Smooth muscle cell (in vitro differentiated cells): ENCODE results near the gene ZMIZ1. TPM values are rescaled to one million over a fixed set of nuclear protein-coding genes. Genes with fewer than 3 reads are reported as not detected.

ENCODE experiments used
- DNase-seq: peaks from one replicate; lab custom pipeline; 2025; ENCODE audit not compliant: unreplicated experiment; lab: John Stamatoyannopoulos, UW
- H2AFZ ChIP-seq: fragments of 200-600 bp; sonication (generic); 2 replicates; pipeline ENCODE4 v1.6.0; 2016; ENCODE audit warnings: antibody characterized with exemption, low read depth, mild to moderate bottlenecking
- H3F3A ChIP-seq: fragments of 200-600 bp; sonication (generic); 2 replicates; pipeline ENCODE4 v1.6.0; 2017; ENCODE audit warnings: antibody characterized with exemption, low read depth
- H3K27ac ChIP-seq: fragments of 200-600 bp; sonication (generic); 2 replicates; pipeline ENCODE4 v1.5.1; 2016; ENCODE audit warnings: low read depth, mild to moderate bottlenecking
- H3K27me3 ChIP-seq: fragments of 200-600 bp; sonication (generic); 2 replicates; pipeline ENCODE4 v1.6.1; 2016; ENCODE audit warnings: low read depth, mild to moderate bottlenecking
- H3K36me3 ChIP-seq: fragments of 200-600 bp; sonication (generic); 2 replicates; pipeline ENCODE4 v1.5.1; 2016; ENCODE audit warnings: low read depth
- H3K4me1 ChIP-seq: fragments of 200-600 bp; sonication (generic); 2 replicates; pipeline ENCODE4 v1.5.1; 2016; ENCODE audit warnings: low read depth
- H3K4me2 ChIP-seq: fragments of 200-600 bp; sonication (generic); 2 replicates; pipeline ENCODE4 v1.6.0; 2016; ENCODE audit warnings: mild to moderate bottlenecking
- H3K4me3 ChIP-seq: fragments of 200-600 bp; sonication (generic); 2 replicates; pipeline ENCODE4 v1.5.1; 2016; ENCODE audit warnings: mild to moderate bottlenecking
- H3K79me2 ChIP-seq: fragments of 200-600 bp; sonication (generic); 2 replicates; pipeline ENCODE4 v1.6.0; 2016; ENCODE audit warnings: low read depth, mild to moderate bottlenecking
- H3K9ac ChIP-seq: fragments of 200-600 bp; sonication (generic); 2 replicates; pipeline ENCODE4 v1.6.0; 2016; ENCODE audit warnings: low read depth
- H3K9me3 ChIP-seq: fragments of 200-600 bp; sonication (generic); replicated peaks from 2 replicates; pipeline ENCODE4 v1.5.1; 2016; ENCODE audit warnings: low read depth
- H4K20me1 ChIP-seq: fragments of 200-600 bp; sonication (generic); 2 replicates; pipeline ENCODE4 v1.6.0; 2016; ENCODE audit warnings: low read depth
- CTCF ChIP-seq: fragments of 200-600 bp; sonication (generic); IDR thresholded peaks from 2 replicates; pipeline ENCODE4 v1.5.1; 2017; ENCODE audit warnings: borderline replicate concordance, mild to moderate bottlenecking, antibody characterized with exemption; ENCODE audit not compliant: insufficient read depth, poor library complexity, severe bottlenecking
- WGBS: methylation state at CpG from one replicate; pipeline ENCODE4 v1.1.7; 2016; ENCODE audit warnings: low lambda C conversion rate; 5-methylcytosine and 5-hydroxymethylcytosine counted together
- polyA plus RNA-seq: library from polyadenylated mRNA; unstranded; fragments of >200 nt; fragmentation: Nextera tagmentation; extraction: Ambion mirVana; gene quantifications from 2 replicates; pipeline ENCODE4 v1.2.1, GENCODE V29; 2016
- total RNA-seq: library from RNA; depleted of rRNA; stranded (reverse); fragments of >200 nt; gene quantifications from 2 replicates; pipeline ENCODE4 v1.2.3, GENCODE V29; 2014

The ZMIZ1 gene
- total and polyA plus RNA-seq, 2 experiments from 2014 or later = 24.2 to 31.3 TPM

DNA sequence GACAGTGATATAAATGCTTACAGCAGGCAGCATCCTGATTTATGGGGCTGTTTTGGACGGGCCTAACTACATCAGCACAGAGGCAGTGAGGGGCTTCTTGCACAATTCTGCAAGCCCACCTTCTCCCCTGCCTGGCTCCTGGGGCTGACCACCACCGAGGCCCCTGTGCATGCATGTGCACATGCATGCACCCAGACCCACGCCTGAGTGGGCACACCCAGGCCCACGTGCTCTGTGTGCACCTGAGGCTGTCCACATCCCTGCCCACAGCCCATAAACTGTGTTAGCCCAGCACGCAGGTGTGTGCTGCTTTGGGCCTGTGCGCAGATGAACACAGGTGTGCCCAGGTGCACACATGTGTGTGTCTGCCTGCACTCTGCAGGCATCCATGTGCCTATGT, 40.0 kb downstream of the ZMIZ1 start:
- no peak overlapping the region for H2AFZ ChIP-seq
- H4K20me1 ChIP-seq = peaks cover 100% of the 10 kb centered on the region
- 84% methylated on average over 6 of the region's 6 CpGs for WGBS
- H3K4me2 ChIP-seq = no peak overlapping the region
- no peaks in the 10 kb centered on the region for H3K27me3 ChIP-seq
- H3K4me1 ChIP-seq = peaks cover 24% of the 10 kb centered on the region
- H3K4me3 ChIP-seq = no peak overlapping the region
- no peak for TF ChIP-seq CTCF
- peaks cover 100% of the 10 kb centered on the region for H3K79me2 ChIP-seq
- H3K27ac ChIP-seq = no peak overlapping the region
- no peaks in the 10 kb centered on the region for H3K36me3 ChIP-seq
- DNase-seq = no peak
- H3K9me3 ChIP-seq = no peaks in the 10 kb centered on the region
- peaks cover 9% of the 10 kb centered on the region for H3F3A ChIP-seq
- no peak overlapping the region for H3K9ac ChIP-seq

- no peak for TF ChIP-seq CTCF
- H3K4me3 ChIP-seq = no peak overlapping the region
- peaks cover 98% of the 10 kb centered on the region for H3K79me2 ChIP-seq
- H3K27ac ChIP-seq = peak overlapping the region; percentile 92
- H3K27me3 ChIP-seq = no peaks in the 10 kb centered on the region
- H3K9ac ChIP-seq = no peak overlapping the region
- no peaks in the 10 kb centered on the region for H3K9me3 ChIP-seq
- peaks cover 13% of the 10 kb centered on the region for H3F3A ChIP-seq
- no peaks in the 10 kb centered on the region for H3K36me3 ChIP-seq
- 84% methylated on average over 5 of the region's 5 CpGs for WGBS
- H3K4me2 ChIP-seq = no peak overlapping the region
- H4K20me1 ChIP-seq = peaks cover 98% of the 10 kb centered on the region
- no peak overlapping the region for H2AFZ ChIP-seq
- peaks cover 45% of the 10 kb centered on the region for H3K4me1 ChIP-seq
- no peak for DNase-seq
Observed at GRCh38 chr10:79111427-79111826, 42.7 kb downstream of the ZMIZ1 start.

DNA sequence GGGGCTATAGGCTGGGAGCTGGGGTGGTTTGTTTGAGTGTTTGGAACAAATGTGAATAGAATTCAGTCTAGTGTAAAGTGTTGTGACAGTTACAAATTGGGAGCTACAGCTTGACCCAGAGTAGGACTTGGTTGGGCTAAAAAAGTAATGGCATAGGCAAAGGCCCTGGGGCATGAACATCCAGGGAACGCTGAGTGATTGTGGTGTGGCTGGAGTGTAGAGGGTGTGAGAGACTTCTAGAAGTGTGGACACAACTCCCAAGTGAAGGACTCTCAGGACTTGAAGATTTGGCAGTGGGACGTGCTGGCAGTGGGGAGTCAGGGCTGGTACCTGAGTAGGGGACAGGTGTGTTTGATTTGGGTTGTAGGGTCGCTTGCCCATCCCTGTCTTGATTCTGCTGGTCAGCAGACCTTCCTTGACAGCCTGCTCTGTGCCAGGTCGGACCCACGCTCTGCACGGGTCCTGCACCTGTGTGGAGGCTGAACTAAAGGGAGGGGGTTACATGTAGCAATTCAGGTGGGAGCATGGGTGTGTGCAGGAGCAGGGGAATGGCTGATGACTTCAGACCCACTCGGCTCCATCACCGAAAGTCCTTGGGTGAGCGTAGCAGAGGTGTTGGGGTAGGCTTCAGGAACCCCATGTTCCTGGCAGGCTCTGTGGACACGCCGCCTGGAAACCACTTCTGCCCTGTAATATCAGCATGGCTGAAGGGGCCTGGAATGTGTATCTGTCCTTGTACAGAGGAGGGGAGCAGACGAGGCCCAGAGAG, 43.3 kb downstream of the ZMIZ1 start:
- Histone ChIP-seq H3K9me3 (no peaks in the 10 kb centered on the region), H3K4me3 (no peak overlapping the region), H2AFZ (no peak overlapping the region), H3K9ac (peak overlapping the region; percentile 57), H3K36me3 (no peaks in the 10 kb centered on the region), H3K4me1 (peaks cover 51% of the 10 kb centered on the region), H3K79me2 (peaks cover 98% of the 10 kb centered on the region), H3K27ac (peak overlapping the region; percentile 92), H3K4me2 (peak overlapping the region; percentile 52), H4K20me1 (peaks cover 98% of the 10 kb centered on the region), H3F3A (peaks cover 16% of the 10 kb centered on the region), H3K27me3 (no peaks in the 10 kb centered on the region)
- DNase-seq = no peak
- no peak for TF ChIP-seq CTCF
- 82% methylated on average over 12 of the region's 12 CpGs for WGBS

DNA sequence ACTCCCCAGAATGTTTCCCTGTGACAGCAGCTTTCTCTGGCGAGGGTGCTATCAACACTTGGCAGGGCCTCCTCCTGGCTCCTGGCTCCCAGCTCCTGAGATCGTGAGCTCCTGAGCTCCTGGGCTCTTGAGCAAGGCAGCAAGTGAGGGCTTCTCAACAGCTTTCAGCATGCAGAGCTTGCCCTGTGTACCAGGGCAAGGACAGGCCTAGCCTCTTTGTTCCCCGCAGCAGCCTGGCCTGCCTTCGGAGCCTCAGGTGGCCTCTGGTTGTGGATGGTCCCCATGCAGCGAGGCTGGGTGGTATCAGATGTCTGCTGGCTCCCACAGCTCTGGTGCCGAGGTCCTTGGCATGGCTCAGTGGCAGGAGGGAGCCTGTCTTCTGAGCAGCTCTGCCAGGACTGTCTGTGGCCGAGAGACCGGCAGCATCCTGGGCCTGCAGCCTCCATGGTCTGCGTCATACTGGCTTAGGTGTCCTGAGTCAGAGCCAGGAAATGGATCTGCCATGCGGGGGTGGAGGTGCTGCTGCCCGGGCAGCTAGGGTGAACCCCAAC, 44.2 kb downstream of the ZMIZ1 start:
- Histone ChIP-seq H3K4me1 (peaks cover 46% of the 10 kb centered on the region), H3K27me3 (no peaks in the 10 kb centered on the region), H3K27ac (peak overlapping the region; percentile 92), H3K9me3 (no peaks in the 10 kb centered on the region), H3K79me2 (peaks cover 98% of the 10 kb centered on the region), H3K4me2 (peak overlapping the region; percentile 52), H3K9ac (peak overlapping the region; percentile 57), H3K36me3 (no peaks in the 10 kb centered on the region), H3K4me3 (no peak overlapping the region), H4K20me1 (peaks cover 98% of the 10 kb centered on the region), H3F3A (peaks cover 17% of the 10 kb centered on the region), H2AFZ (no peak overlapping the region)
- DNase-seq = no peak
- 44% methylated on average over 11 of the region's 11 CpGs for WGBS
- no peak for TF ChIP-seq CTCF
